ENCODE measurements around the gene TNFRSF1A.
"Not testable (repeated sequence)": the region's sequence is repeated elsewhere in the genome, so short reads cannot be mapped to it uniquely, and the experiment has no call there.

Gene TNFRSF1A

GRCh38 chr12:6355491-6356373 is 13.9 kb upstream of the TNFRSF1A start:
- no peak for DNase-seq

DNA sequence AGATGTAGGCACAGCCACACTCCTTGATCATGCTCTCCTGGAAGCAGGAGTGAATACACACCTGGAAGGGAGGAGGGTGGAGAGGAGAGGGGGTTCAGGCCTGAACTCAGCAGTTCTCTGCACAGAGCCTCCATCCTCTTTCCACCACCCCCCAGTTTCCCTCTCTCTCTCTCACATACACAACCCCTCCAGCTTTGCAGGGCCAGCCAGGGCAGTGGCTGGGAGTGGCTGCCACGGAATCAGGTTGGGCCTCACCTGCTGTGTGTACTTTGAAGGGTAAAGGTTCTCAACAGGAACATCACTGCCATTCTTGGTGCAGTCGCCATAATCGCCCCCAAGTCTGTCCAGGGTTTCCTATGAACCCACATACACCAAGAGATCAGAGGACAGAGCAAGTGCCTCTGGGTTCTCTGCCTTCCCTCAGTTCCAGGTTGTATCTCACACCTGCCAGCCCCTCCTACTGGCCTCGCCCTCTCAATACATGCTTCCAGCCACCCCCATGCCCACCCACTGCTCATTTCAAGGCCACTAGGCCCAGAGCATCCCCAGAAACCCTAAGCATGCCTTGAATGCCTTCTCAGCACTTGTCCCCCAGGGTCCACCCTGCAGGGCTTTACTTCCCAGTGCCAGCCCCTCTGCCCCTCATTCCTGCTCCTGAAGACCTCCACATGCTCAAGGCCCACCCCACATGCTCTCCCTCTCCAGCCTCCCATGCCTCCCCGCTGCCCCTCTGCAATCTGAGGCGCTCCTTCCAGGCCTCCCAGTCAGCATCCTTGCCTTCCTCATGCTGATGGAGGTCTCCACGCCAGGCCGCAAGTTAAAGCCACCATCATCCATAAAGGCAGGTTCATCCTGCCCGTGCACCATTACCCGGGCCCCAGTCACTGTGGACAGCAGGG is 12.9 kb upstream of the TNFRSF1A start:
- no peak for DNase-seq

DNA sequence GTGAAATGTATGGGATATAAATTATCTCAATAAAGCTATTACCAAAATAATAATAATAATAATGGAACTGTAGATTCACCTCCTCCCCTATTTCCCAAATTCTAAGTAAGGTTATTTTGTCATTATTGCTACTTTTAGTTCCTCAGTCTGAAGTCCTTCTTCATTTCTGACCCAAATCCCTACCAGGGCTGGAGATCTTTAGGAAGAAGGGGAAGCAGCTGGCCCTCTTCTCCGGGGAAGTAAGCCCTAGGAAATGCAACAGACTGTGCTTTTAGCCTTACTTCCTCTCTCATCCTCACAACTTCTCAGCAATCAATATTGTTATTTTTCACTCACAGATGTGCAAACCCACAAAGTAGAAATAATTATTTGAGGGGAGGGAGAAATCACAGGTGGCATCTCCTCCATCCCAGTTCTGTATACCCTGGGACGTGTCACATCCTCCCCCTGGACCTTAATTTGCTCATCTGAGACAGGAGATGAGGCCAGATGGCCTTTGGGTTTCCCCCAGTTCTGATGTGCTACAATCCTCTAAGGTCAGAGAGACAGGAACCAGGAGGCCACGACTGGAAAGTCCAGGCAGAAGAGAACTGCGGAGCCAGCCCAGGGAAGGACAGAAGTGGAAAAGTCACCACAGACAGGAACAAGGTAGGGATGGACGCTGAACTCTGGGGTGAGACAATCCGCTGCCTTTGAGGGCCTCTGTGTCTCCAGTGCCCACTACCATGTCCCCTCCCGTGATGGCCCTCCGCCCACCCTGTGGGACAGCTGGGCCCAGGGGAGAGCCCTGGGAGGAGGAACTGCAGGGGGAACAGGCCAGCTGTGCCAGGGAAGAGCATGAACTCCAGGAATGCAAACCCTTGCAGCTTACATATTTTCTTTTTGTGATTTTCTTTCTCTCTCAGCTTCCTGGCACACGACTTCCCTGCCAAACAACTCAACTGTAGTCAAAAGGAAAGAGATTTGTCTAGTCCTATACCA is 10.6 kb upstream of the TNFRSF1A start:
- no peak for DNase-seq

- DNase-seq, result no peak
Measured at GRCh38 chr12:6351622-6352021, 9.7 kb upstream of the TNFRSF1A start.

GRCh38 chr12:6347367-6348338 is 5.8 kb upstream of the TNFRSF1A start:
- no peak for DNase-seq

DNA sequence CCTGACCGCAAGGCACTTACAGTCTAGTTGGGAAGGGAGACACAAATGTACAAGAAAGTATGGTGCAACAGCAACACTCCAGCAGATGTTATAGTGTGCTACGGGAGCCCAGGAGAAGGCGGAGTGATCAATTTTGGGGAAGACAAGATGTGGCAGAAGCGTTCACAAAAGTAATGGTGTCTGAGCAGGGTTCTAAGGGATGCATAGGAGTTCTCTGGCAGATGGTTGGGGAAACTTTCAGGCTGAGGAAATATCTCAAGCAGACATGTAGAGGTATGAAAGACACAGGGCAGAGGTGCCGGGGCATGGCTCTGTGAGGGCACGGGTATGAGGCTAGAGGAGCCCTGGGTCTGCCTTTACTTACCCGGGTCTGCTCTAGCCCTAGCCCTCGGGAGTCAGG is 5.1 kb upstream of the TNFRSF1A start:
- DNase-seq, result no peak

DNA sequence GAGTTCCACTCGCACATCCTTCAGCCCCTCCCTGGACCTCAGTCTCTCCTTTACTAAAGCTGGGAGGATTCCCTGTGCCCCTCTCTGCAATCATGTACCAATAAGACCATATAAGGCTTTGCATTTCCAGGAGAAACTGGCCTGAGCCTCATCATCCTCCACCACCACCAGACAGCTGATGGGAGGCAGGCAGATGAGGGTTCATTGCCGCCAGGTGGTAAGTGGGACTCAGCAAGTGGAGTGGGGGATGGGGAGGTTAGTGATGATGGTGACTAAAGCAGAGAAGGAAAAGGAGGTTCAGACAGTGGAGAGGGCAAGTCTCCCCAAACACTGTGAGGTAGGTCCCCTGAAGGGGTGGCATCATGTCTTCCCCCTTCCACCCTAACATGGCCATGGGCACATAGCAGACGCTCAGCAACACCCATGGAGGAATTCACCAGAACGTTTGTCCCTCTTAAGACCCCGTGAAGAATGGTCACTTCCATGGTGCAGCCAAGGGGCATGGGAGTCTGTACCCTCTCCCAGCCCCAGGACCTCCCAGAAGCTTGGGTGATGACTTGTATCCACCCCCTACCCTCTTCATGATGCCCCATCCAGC is 4.5 kb upstream of the TNFRSF1A start:
- DNase-seq, result no peak

DNA sequence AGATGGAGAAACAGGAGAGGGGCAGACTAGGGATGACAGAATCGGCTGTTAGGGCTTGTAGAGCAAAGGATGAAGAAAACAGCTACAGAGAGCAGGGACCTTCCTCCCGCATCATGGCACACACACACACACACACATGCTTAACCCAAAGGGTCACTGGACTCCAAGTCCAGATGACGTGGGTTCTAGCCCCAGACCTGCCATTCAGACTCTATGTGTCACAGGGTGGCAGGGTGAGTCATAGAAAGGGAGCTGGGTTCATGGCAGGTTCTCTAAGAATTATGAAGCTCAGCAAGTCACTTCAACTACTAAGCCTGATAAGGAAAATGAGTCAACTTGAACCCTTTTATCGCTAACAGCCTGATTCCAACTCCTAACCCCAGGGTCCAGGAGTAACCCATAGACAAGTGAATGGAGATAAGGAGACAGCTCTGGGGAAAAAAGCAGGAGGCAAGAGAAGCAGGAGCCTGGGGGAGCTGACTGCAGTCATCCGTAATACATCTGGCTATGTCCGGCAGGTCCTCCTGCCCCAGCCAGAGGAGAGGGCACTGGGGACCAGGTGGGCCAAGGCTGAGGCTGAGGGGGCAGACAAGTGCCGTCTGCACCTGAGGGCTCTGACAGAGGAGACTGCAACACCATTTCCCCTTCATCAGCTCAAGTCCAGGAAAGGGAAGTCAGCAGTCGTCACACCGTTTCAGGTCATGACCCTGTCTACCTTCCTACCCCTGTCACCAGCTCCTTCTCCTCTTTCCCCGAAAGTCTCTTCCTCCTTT is 3.6 kb upstream of the TNFRSF1A start:
- DNase-seq, result peak; percentile 44

GRCh38 chr12:6344101-6344660 is 2.3 kb upstream of the TNFRSF1A start:
- DNase-seq, result not testable (repeated sequence)

DNA sequence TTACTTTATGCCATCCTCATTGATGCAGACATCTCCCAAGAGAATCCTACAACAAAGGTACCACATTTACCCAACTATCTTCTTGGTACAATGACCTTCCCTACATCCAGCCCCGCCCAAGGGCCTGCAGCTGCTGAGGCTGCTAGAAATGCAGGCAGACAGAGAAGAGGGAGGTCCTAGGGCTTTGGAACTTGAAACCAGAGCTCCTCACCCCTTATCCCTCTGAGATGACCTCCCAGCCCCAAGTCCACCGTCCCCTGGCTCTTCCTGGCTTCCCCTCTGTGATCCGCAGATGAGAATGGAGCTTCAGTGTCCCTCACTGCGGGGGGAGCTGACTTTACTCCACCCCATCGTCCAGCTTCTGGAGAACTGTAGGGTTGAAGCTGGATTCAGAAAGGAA is 1.6 kb upstream of the TNFRSF1A start:
- DNase-seq, result no peak

DNA sequence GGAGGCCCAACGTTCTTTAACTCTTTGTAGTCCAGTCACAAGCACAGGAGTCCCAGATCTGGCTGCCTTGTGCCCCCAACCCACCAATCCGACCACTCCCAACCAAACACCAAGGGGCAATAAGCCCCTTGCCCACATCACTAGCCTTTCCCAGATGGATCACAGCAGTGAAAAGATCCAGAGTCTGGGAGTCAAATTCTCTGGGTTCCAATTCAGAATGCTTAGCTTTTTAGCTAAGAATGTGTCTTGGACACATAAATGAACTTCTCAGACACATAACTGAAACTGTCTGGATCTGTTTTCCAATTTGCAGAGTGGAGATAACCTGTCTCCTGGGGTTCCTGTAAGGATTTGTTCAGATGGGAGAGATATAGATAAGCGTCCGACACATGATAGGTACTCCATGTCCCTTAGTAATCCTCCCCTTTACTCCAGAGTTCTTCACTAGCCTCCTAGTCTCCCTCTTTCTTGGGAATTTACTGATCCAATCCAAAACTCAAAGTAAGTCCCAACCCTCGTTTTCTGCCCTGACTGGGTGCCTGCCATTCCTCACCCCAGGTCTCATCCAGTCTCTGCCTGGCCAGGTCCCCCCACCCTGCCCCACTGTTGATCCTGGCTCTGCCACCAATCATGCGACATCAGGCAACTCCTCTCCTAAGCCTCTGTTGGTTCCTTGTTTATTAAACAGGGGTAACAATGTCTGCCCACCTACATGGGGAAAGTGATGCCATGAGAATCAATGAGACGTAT is 439 bp upstream of the TNFRSF1A start:
- DNase-seq, result no peak

- DNase-seq, result no peak
Measured at GRCh38 chr12:6340745-6341416, 995 bp downstream of the TNFRSF1A start.

DNA sequence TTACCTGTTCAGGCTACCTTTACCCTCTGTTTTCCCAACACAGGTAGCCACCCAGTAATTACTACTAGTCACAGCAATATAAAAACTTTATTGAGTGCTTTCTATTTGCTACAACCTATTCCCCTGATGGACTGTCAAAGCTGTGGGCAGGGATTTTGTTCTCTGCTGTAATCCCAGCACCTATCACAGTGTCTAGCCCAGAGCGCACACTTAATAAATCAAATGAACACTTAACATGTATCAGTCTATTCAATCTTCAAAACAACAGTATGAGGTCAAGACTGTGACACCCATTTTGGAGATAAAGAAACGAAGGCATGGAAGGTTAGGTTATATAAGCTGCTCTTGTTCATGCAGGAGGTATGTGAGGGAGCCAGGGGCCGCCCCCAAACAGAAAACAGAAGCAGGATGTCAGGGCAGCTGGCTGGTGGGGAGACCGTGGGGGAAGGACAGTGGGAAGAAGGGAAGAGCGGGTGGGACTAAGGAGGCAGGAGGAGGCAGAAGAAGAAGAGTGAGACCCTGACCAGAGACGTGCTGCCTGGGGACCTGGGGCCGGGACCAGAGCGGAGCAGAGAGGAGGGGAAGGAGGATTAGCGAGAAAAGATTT is 1.7 kb downstream of the TNFRSF1A start:
- no peak for DNase-seq

GRCh38 chr12:6338955-6339354 is 2.9 kb downstream of the TNFRSF1A start:
- no peak for DNase-seq

- not testable (repeated sequence) for DNase-seq
Measured at GRCh38 chr12:6338536-6338935, 3.3 kb downstream of the TNFRSF1A start.

GRCh38 chr12:6337958-6338433 is 3.9 kb downstream of the TNFRSF1A start:
- DNase-seq, result no peak
